NCI-H748 (cell line): ENCODE measurements around the gene SLAMF1.
"Not testable (repeated sequence)": the region's sequence is repeated elsewhere in the genome, so short reads cannot be mapped to it uniquely, and the experiment has no call there.

ENCODE experiments used
- DNase-seq: peaks from one replicate; lab custom pipeline; 2025; ENCODE audit not compliant: unreplicated experiment; lab: John Stamatoyannopoulos, UW

The SLAMF1 gene, protein sequence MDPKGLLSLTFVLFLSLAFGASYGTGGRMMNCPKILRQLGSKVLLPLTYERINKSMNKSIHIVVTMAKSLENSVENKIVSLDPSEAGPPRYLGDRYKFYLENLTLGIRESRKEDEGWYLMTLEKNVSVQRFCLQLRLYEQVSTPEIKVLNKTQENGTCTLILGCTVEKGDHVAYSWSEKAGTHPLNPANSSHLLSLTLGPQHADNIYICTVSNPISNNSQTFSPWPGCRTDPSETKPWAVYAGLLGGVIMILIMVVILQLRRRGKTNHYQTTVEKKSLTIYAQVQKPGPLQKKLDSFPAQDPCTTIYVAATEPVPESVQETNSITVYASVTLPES

DNA sequence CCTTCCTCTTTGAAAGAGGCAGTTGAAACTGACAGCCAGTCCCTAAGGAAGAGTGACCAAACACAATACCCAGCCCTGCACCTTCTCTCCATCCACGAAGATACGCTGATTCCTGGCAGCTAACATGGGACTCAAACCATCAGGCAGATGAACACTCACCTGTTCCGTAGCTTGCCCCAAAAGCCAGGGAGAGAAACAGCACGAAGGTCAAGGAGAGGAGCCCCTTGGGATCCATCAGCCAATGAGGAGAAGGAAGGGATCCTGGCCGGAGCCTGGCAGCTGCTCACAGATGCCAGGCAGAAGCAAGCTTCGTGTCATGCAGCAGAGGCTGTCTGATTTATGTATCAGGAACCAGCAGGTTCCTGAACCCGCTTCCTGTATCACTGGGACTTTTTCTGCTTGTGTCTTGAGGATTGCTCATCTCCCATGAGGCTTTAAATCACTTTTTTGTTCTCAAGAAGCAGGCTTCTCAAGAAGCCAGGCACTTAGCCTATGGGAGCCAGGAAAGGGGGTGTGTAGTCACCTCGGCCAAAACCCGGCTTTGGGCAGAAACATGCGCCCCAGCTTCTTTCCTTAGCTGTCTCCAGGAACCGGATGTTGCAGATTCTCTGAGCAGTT, at the start of gene SLAMF1:
Gene SLAMF1, minus strand, starts transcription at position 334 of the 618 bp plus-strand sequence. Its CDS starts 99 bp downstream, at position 235.
- DNase-seq = no peak

DNA sequence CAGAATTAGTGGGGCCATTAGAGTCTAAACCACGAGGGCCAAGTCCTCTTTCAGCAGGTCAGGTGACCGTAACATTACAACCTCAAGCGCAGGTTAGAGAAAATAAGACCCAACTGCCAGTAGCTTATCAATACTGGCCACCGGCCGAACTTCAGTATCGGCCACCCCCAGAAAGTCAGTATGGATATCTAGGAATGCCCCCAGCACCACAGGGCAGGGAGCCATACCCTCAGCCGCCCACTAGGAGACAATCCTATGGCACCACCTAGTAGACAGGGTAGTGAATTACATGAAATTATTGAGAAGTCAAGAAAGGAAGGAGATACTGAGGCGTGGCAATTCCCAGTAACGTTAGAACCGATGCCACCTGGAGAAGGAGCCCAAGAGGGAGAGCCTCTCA, 45.5 kb upstream of the SLAMF1 start:
- not testable (repeated sequence) for DNase-seq

DNA sequence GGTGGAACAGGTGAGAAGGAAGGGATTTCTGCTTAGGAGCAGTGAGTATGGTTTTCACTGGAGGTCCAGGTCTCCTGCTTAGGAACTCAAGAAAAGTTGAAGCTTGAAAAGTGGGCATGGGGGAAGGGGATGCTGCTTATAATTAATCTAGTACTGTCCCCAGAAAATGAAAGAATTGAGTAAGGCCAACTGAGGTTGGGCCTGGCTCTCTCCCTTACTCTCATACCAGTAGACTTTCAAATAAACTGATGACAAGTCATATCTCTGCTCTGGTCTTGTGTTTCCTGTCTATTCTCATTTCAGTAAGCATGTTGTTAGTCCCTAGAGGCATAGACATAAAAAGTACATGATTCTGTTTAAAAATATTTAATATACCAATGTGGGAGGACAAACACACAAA, 38.4 kb upstream of the SLAMF1 start:
- DNase-seq = no peak

DNA sequence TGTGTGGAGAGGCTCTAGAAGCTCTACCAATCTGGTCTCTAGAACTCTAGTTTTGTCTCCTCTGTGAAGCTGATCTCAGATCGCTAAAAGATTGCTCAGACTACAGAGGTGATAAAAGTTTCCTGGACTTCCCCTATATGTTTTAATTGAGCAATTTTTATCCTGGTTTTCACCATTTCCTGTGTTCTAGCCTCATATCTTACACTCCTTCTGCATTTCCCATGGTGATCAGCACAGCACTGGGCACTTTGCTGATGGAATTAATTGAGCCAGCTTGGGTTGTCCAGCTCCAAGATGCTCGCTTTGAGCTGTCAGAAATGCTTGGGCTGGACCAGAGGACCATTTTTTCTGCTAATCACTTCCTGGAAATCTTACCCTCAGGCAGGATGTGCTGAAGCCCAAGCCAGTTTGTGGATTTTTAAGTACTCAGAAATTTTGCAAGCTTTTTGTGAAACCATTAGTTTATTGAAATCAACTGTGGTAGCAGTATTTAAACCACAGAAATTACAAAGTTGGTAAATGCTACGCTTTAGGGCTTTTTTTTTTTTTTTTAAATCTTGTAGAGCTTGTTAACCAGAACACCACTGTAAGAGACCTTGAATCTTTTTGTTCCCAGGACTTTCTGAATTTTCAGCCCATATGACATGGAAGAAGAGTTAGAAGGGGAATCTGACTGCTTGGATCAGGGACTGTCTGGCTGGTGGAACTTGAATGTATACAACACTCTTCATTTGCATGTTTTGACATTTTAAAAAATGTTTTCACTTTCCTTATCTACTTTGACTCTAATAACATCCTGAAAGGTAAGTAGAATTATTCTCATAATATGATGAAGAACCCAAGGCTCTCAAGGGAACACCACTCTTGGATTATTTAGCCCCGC, 36.4 kb upstream of the SLAMF1 start:
- DNase-seq = no peak

DNA sequence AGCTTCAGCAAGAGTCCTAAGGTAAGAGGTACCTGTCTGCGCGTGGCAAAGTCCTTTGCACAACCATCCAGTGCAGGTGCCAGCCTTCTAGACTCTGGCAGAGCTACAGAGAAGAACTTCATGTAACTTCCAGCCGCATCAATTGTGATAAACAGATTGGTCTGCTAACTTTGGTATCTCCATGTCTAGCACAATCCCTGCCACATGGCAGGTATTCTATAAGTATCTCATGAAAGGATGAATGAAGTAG, 35.0 kb upstream of the SLAMF1 start:
- DNase-seq = no peak

DNA sequence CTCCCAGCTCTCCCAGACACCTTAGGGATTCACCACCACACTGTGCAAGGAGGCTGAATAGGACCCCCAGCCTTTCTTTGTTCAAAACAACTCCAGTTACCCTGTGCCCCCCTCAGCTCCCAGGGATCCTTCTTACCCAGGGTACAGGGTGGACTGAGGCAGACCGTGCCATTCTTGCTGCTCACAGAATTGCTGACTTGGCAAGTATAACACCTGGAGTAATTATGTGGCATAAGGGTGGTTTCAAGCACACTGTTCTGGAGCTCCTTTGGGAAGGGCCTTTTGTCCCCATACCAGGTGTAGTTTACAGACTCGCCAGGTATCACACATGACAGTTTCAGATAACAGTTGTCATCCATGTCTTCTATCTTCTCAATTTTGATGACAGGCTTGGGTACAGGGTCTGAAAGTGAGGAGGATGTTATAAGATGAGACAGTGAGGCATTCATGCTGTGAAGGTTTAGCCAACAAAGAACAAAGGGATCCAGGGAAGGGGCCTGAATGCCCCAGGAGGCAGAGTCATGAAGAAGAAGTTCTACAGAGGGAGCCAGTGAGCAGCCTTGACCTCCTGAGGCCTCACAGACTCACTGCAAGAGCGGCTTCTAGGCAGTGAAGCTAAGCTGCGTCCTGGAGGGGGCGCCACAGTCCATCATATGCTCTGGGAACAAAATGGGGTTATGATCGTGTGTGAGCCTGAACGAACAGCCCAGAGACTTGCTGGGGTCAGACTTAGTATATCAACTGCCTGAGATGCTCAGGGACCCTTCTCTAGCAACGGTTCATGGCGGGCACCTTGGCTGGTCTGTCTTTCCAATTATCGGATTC, 34.4 kb upstream of the SLAMF1 start:
- DNase-seq = peak; percentile 43

DNA sequence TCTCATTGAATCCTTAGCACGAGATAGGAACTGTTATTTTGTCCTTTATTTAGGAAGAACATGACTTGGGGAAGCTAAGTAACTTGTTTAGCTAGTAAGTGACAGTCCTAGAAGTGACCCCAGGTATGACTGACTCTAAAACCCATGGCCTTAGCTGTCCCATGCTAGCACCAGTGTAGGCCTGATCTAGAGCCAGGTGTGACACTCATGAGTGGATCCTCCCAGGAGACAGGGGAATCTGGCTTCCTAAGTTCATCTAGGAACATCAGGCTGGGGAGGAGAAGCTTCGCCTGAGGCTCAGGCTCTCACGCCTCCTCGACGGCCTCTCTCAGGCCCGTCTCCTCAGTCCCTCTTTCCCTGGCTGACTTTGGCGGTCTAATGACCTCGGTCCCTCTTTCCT, 33.6 kb upstream of the SLAMF1 start:
- no peak for DNase-seq

DNA sequence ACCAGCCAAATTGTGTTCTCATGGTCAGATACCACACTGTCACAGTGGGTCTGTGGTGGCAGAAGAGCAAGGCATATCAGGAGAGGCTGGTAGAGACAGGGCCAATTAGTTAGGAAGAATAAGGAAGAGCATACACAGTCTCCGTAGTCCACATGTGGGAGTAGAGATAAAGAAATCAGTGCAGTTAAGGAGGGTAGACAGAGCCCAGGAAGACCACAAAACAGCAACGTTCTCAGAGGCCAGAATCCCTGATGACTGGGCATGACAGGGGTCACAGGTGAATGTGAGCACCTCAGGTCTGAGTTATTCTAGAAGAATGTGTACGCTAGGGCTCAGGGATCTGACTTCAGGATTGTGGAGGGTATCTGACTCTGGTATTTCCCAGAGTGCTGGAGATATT, 33.0 kb upstream of the SLAMF1 start:
- DNase-seq = no peak

DNA sequence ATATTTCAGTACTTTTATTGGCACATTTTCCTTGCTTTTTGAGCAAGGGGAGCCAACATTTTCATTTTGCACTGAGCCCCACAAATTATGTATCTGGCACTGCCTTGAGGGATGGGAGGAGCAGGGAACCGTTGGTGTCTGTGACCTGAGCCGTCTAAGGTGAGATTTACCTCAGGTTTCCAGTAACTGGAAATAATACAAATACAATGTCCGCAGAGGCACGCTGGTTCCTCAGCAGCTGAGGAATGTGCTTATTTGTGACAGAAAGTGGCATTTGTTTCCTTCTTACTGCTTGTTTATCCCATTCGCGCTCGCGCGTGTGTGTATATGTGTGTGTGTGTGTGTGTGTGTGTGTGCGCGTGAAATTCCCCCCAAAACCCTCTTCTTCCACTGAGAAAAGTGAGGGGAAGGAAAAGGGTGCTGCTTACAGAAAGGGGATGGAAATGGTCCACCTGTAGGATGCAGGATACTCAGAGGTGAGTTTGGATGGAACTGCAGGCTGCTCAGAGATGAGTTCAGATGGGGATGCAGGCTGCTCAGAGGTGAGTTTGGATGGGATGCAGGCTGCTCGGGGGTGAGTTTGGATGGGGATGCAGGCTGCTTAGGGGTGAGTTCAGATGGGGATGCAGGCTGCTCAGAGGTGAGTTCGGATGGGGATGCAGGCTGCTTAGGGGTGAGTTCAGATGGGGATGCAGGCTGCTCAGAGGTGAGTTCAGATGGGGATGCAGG, 30.2 kb upstream of the SLAMF1 start:
- no peak for DNase-seq

DNA sequence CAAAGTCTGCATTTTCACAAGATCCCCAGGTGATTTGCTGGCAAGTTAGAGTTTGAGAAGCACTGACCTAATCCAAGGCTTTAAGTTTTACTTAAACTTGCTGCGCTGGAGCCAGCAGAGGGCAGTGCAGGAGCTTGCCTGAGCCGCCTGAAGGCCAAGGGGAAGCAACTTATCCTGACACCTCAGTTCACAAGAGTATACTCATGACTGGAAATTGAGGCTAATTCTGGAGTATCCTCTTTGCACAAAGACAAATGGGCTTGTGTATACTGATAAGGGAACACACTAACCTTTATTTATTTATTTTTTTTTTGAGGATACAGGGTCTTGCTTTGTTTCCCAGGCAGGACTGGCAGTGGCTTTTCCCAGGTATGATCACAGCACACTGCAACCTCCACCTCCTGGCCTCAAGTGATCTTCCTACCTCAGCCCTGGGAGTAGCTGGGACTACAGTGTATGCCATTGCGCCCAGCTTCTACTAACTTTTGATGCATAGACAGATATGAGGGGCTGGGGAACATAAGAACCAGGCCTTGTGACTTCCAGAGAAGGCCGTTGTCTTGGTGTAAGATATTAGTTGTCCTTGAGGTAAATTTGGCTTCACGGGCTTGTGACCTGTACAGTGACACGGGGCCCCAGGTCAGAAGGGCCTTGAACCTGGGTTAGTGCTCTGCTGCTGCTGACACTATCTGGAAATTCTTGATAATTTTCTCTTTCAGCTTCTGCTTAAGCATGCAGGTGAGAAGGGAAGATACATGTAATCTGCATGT, 29.0 kb upstream of the SLAMF1 start:
- DNase-seq = peak; percentile 46

DNA sequence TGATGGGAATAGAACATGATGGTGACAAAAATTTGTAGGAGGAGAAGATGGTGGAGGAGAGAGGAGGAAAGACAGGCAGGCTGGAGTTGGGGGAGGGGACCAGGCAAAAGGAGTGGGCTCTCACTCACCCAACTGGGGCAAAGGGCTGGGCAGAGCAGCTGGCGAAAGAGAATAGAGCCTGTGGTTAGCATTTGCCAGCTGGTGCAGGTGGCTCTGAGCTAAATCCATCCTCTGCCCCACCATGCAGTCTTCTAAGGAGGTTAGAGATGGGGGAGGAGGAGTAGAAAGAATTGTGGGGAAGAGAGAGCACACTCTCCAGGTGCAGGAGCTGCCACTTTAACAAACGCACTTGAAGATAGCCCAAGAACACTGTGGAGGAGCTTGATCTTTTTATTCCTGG, 27.6 kb upstream of the SLAMF1 start:
- no peak for DNase-seq

DNA sequence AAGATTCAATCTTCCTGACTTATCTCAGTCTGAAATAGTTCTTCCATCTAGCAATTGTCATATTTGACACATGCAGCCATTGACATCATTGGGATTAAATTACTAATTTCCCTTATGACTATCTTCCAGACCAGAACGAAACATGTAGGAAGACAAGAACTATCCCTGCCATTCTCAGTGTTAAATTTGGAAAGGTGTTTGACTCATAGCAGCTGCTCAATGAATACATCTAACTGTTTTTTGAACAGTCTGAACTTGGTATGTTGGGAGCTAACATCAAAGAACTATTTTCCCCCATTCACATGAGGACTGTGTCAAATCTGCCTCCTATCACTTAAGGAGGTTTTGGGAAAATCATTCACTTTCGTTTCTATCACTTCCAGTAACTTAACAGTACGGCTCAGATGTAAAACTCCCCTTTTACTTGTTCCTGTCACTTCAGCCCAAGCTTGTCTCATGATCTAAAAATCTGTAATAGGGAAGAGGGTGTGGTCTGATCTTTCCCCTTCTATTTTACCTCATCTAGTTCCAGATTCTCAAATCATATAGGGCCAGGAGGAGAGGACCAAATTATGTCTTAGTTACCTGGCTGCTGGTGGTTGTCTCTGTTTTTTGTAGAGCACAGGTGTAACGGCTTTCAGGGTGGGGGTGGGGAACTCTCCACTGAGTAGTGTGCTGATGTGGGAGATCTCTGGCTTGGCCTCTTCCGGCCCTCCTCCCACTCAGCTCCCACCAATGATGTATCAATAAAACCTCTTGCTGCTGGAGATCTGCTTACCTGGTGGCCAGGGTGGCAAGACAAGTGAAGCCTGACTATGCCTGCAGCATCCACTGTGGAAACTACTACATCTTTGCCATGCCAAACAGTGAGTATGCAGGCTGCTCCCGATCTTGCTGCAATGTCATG, 26.2 kb upstream of the SLAMF1 start:
- DNase-seq = no peak

DNA sequence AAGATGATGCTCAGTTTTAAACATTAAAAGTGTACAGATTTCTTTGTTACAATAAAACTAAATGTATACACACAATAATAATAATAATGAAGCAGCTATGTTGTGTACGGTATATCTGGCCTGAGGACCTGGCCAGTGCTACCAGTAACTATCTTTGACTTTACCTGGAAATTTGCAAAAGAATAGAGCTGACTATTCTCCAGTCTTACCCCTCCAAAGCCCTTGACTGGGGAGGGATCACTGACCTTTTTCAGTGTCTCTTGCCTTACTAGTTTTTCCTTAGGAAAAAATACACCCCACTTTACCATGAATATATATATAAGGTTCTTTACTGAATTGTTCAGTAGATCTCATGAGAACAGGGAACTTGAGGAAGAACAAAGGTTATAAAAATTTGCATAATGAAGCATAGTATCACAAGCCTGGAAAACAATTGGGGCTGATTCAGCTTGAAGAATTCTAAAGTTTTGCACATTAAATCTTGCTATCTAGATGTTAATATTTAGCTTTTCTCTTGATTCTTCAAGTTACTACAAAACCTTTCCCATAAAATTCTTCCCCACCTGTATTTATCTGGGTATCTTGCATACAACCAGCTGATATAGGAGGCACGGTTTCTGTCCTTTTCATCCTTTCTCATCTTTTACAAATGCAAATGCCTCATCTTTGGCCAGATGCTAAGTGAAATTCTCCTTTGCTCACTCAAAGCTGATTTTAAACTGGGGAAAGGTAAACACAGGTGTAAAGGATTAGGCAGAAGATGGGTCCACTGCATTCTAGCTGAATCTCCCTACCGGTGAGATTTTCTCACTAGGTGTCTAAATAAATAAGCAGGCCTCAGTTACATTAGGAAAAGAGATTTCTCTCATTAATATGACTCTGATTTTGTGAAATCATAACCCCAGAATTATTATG, 25.0 kb upstream of the SLAMF1 start:
- no peak for DNase-seq

DNA sequence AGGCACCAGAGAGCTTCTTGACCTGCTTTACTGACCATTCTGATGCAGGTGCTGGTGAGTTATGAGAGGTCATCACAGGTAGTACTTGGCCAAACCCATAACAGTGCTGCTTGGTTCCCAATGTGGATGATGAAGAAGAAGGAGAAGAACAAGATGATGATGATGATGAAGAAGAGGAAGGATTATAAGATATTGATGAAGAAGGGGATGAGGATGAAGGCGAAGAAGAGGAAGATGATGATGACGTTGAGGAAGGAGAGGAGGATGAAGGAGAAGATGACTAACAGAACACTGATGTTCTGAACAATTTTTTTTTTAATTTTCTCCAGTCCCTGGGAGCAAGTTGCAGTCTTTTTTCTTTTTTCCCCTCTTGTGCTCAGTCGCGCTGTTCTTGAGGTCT, 23.9 kb upstream of the SLAMF1 start:
- no peak for DNase-seq

DNA sequence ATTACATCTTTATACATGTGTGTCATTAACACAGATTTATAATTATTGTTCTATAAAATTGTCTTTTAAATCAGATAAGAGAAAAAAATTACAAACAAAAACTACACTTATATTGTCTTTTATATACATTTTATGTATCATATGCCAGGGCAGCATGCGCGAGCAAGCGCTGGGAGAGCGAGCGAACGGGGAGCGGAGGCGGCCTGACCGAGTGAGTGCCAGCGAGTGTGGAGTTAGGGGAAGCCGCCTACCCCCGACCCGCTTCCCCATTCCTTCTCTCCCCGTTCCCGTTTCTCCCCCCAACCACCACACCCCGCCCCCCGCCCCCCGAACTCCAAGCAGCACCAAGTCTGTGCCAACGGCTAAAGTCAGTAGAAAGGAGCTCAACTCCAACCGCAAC, 23.0 kb upstream of the SLAMF1 start:
- DNase-seq = no peak

DNA sequence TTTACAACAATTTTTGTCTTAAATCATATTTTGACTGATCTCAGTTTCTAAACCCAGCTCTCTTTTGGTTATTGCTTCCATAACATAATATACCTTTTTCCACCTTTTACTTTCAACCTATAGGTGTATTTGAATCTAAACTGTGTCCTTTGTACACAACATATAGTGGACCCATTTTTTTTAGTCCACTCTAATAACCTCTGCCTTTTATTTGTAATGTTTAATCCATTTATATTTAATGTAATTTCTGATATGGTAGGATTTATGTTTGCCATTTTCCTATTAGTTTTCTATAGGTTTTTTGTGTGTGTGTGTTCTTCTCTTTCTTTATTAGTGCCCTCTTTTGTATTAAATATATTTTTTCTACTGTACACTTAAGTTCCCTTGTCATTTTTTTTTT, 22.4 kb upstream of the SLAMF1 start:
- DNase-seq = no peak

DNA sequence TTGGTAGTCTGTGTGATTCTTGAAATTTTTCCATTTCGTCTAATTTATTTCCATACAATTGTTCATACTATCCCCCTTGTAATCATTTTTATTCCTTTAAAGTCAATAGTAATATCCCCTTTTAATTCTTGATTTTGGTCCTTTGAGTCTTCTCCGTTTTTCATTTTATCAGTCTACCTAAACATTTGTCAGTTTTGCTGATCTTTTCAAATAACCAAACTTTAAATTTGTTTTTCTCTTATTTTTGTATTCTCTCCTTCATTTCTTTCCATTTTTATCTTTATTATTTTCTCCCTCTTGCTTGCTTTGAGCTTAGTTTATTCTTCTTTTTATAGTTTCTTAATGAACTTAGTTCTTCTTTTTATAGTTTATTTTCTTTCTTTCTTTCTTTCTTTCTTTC, 21.1 kb upstream of the SLAMF1 start:
- no peak for DNase-seq

DNA sequence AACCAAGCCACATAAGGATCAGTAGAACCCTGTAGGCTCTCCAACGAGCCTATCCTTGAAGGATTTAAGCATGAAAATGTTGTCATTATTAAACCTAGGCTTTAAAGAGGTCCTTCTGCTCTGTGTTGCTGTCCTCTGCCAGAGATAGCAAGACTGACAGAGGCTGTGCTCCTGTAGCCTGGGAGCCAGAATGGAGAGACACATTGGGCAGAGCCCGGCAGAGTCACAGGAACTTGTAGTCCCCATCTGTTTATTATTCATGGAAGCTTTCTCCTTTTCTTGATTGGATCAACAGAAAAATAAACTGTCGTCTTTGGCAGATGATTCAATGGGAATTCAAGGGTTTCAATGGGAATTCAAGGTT, 19.2 kb upstream of the SLAMF1 start:
- DNase-seq = no peak
